Measurements from ENCODE around the gene CASS4.

GRCh38 chr20:56382696-56383095, 29.4 kb upstream of the CASS4 start:
- no peak for TF ChIP-seq MAZ (CRISPR knock-in tag; conservative IDR thresholded peaks at IDR 0.05 in 1 of 2, IDR thresholded peaks at IDR 0.05 in 1 of 2)
- TF ChIP-seq EZH2 (IDR thresholded peaks at IDR 0.05; ENCODE audit: borderline replicate concordance, low read depth, low read length): no peak
